Measurements from ENCODE around the gene GPX6. TPM values are rescaled to one million over a fixed set of nuclear protein-coding genes. Genes with fewer than 3 reads are reported as not detected.
A peak's percentile ranks its signal among the peaks of the same experiment; 100 is the strongest.

The GPX6 gene
- total and polyA plus RNA-seq, 2 of the 13 experiments (the other 11 are each of a cell fraction or from before 2014, with no cell fraction given), result not detected

- TF ChIP-seq ZNF570 (CRISPR knock-in tag; IDR thresholded peaks at IDR 0.05; ENCODE audit: borderline replicate concordance) (no peak), ZNF468 (CRISPR knock-in tag; IDR thresholded peaks at IDR 0.05) (no peak), MBNL3 (CRISPR knock-in tag; conservative IDR thresholded peaks at IDR 0.05) (peak; percentile 85; the same call in 1 of the 2 replicates), SMAD1 (CRISPR knock-in tag; IDR thresholded peaks at IDR 0.05; ENCODE audit: borderline replicate concordance, low read depth) (no peak), SIN3B (IDR thresholded peaks at IDR 0.05; ENCODE audit: low read length) (0 out of 2 replicates have a peak, but pooled peaks have one; percentile 17), ZEB1 (IDR thresholded peaks at IDR 0.05; ENCODE audit: insufficient replicate concordance, low read depth) (peak; percentile 36), ZNF260 (CRISPR knock-in tag; IDR thresholded peaks at IDR 0.05; ENCODE audit: borderline replicate concordance, low read depth) (no peak), ERF (CRISPR knock-in tag; IDR thresholded peaks at IDR 0.05) (no peak), KLF9 (CRISPR knock-in tag; IDR thresholded peaks at IDR 0.05; ENCODE audit: low read depth) (no peak), SOX6 (IDR thresholded peaks at IDR 0.05) (no peak), SOX6 (CRISPR knock-in tag; IDR thresholded peaks at IDR 0.05) (peak; percentile 30; the same call in 1 of the 2 replicates), CTCF (CRISPR knock-in tag; IDR thresholded peaks at IDR 0.05) (peak; percentile 75), HOXA9 (CRISPR knock-in tag; IDR thresholded peaks at IDR 0.05; ENCODE audit: borderline replicate concordance) (no peak), MTF1 (CRISPR knock-in tag; IDR thresholded peaks at IDR 0.05) (no peak), HNF1B (CRISPR knock-in tag; IDR thresholded peaks at IDR 0.05) (peak; percentile 48; the same call in 1 of the 2 replicates), KAT8 (CRISPR knock-in tag; IDR thresholded peaks at IDR 0.05) (0 out of 2 replicates have a peak, but pooled peaks have one; percentile 43), MTA3 (CRISPR knock-in tag; IDR thresholded peaks at IDR 0.05) (no peak), STAT6 (CRISPR knock-in tag; IDR thresholded peaks at IDR 0.05; ENCODE audit: borderline replicate concordance) (no peak), PCBP2 (optimal IDR thresholded peaks at IDR 0.05; ENCODE audit: low read depth, low read length, poor library complexity, severe bottlenecking) (no peak), THAP9 (CRISPR knock-in tag; IDR thresholded peaks at IDR 0.05; ENCODE audit: borderline replicate concordance) (no peak), RCOR2 (CRISPR knock-in tag; IDR thresholded peaks at IDR 0.05) (0 out of 2 replicates have a peak, but pooled peaks have one; percentile 37)
These were observed 27.1 kb upstream of the GPX6 start (continued) for GRCh38 chr6:28542440-28543296.
